ENCODE measurements around the gene LMOD3.

DNA sequence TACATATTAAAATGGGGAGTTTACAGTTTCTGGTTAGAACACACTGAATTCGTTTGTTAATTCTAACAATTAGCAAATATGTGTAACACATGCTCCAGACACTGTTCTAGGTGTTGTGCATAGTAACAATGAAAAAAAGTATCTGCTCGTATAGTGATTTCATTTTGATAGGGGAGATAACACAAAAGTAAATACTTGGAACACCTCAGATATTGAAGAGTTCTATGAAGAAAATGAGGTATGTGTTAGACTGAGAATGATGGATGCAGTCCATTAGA lies 63.5 kb downstream of the LMOD3 start:
- TF ChIP-seq, protein P1, sequence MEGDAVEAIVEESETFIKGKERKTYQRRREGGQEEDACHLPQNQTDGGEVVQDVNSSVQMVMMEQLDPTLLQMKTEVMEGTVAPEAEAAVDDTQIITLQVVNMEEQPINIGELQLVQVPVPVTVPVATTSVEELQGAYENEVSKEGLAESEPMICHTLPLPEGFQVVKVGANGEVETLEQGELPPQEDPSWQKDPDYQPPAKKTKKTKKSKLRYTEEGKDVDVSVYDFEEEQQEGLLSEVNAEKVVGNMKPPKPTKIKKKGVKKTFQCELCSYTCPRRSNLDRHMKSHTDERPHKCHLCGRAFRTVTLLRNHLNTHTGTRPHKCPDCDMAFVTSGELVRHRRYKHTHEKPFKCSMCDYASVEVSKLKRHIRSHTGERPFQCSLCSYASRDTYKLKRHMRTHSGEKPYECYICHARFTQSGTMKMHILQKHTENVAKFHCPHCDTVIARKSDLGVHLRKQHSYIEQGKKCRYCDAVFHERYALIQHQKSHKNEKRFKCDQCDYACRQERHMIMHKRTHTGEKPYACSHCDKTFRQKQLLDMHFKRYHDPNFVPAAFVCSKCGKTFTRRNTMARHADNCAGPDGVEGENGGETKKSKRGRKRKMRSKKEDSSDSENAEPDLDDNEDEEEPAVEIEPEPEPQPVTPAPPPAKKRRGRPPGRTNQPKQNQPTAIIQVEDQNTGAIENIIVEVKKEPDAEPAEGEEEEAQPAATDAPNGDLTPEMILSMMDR (IDR thresholded peaks at IDR 0.05; ENCODE audit: insufficient read depth, low read length, poor library complexity, severe bottlenecking) = no peak
- no peak for TF ChIP-seq EZH2phosphoT487 (conservative IDR thresholded peaks at IDR 0.05; ENCODE audit: low read length)
